Uterus (tissue), 2 donors: ENCODE results near the gene CCN5.

Experiments used
- CTCF ChIP-seq, 4 experiments: fragments of 200-600 bp in 2 of 4; fragments of 450-650 bp in 2 of 4; sonication (generic) in 2 of 4; IDR thresholded peaks; one replicate each; pipeline ENCODE4 v1.5.1; 2016 to 2019; ENCODE audit warnings: antibody characterized with exemption in 4 of 4, mild to moderate bottlenecking in 2 of 4, moderate library complexity in 1 of 4
- POLR2A ChIP-seq, 2 donors: fragments of 450-650 bp; IDR thresholded peaks; one replicate each; pipeline ENCODE4 v1.6.1; 2016; ENCODE audit warnings: antibody characterized with exemption in 2 of 2, mild to moderate bottlenecking in 1 of 2, moderate library complexity in 1 of 2

DNA sequence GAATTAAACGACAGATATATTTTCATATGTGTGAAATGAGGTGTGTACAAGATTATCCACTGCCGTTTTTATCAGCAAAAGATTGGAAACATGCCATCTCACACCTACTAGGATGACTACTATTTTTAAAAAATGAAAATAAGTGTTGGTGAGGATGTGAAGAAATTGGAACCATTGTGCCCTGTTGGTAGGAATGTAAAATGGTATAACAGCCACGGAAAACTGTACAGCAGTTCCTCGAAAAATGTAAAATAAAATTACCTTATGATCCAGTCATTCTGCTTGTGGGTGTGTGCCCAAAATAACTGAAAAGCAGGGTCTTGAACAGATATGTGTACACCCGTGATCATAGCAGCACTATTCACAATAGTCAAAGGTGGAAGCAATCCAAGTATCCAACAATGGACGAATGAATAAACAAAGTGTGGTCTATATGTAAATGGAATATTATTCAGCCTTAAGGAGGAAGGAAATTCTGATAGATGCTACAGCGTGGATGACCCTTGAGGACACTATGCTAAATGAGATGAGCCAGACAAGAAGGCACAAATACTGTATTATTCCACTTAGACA lies 27.0 kb upstream of the CCN5 start:
- TF ChIP-seq CTCF (IDR thresholded peaks at IDR 0.05) (no peak), POLR2A (IDR thresholded peaks at IDR 0.05) (no peak)
